ENCODE results near the gene OR5H1. TPM values are rescaled to one million over a fixed set of nuclear protein-coding genes. Genes with fewer than 3 reads are reported as not detected.

OR5H1 gene
- not detected in 3 replicates for total RNA-seq
- long read RNA-seq = 0 reads

DNA sequence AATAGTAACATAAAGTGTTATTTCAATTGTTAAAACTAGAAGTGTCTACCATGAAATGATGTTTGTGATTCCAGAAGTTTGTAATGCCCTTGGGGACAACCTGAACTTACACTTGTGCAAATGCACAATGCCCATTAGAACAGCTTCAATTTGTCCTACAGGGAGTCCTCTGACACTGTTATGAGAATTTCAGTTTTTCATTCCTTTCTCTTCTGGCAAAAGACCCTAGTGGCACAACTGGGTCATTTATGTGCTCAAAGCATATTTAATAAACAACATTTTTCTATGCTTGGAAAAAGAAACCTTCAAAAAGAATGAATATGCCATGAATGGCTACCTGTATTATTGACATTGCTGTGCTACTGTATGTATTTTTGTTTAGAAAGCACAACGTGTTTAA, at the start of gene OR5H1:
Gene OR5H1, plus strand, starts transcription at position 301 of the 400 bp plus-strand sequence. CDS start 1,977 bp downstream, outside the sequence.
- TF ChIP-seq, protein P1, sequence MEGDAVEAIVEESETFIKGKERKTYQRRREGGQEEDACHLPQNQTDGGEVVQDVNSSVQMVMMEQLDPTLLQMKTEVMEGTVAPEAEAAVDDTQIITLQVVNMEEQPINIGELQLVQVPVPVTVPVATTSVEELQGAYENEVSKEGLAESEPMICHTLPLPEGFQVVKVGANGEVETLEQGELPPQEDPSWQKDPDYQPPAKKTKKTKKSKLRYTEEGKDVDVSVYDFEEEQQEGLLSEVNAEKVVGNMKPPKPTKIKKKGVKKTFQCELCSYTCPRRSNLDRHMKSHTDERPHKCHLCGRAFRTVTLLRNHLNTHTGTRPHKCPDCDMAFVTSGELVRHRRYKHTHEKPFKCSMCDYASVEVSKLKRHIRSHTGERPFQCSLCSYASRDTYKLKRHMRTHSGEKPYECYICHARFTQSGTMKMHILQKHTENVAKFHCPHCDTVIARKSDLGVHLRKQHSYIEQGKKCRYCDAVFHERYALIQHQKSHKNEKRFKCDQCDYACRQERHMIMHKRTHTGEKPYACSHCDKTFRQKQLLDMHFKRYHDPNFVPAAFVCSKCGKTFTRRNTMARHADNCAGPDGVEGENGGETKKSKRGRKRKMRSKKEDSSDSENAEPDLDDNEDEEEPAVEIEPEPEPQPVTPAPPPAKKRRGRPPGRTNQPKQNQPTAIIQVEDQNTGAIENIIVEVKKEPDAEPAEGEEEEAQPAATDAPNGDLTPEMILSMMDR (IDR thresholded peaks at IDR 0.05) = no peak
- Mint-ChIP-seq H3K27ac (ENCODE audit: unreplicated experiment) (no peak within 1 kb of the TSS), H3K9me3 (ENCODE audit: low read depth) (no peaks in the 10 kb centered on the region), H3K27me3 (ENCODE audit: low read depth) (peaks cover 3% of the 10 kb centered on the region), H3K36me3 (ENCODE audit: low read depth) (no peaks in the 10 kb centered on the region), H3K4me1 (ENCODE audit: low read depth) (no peaks in the 10 kb centered on the region), H3K4me3 (ENCODE audit: unreplicated experiment) (no peak within 1 kb of the TSS)
- no peak for DNase-seq (ENCODE audit: low spot score)

GRCh38 chr3:98086873-98087272, 43.6 kb upstream of the OR5H1 start, which contains the start of gene OR5AC2:
OR5AC2 (plus strand) TSS chr3:98087173; CDS start chr3:98087173, 0 bp downstream.
- no peaks in the 10 kb centered on the region for H3K36me3 Mint-ChIP-seq (ENCODE audit: low read depth)
- H3K4me1 Mint-ChIP-seq (ENCODE audit: low read depth) = no peaks in the 10 kb centered on the region
- TF ChIP-seq, protein P1 (IDR thresholded peaks at IDR 0.05) = no peak
- H3K27me3 Mint-ChIP-seq (ENCODE audit: low read depth) = peaks cover 7% of the 10 kb centered on the region
- H3K27ac Mint-ChIP-seq (ENCODE audit: unreplicated experiment) = no peak within 1 kb of the TSS
- DNase-seq (ENCODE audit: low spot score) = no peak
- no peak within 1 kb of the TSS for H3K4me3 Mint-ChIP-seq (ENCODE audit: unreplicated experiment)
- no peaks in the 10 kb centered on the region for H3K9me3 Mint-ChIP-seq (ENCODE audit: low read depth)

DNA sequence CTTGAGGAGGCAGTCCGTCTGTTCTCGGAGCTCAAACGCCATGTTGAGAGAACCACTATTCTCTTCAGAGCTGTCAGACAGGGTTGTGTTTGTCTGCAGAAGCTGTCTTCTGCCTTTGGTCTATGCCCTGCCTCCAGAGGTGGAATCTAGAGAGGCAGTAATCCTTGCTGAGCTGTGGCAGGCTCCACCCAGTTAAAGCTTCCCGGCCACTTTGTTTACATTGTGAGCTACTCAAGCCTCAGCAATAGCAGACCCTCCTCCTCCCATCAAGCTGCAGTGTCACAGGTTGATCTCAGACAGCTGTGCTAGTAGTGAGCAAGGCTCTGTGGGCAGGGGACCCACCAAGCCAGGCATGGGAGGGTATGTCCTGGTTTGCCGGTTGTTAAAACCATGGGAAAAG, 34.6 kb upstream of the OR5H1 start:
- DNase-seq (ENCODE audit: low spot score) = no peak
- no peaks in the 10 kb centered on the region for H3K36me3 Mint-ChIP-seq (ENCODE audit: low read depth)
- peaks cover 12% of the 10 kb centered on the region for H3K9me3 Mint-ChIP-seq (ENCODE audit: low read depth)
- TF ChIP-seq, protein P1 (IDR thresholded peaks at IDR 0.05) = no peak
- H3K4me3 Mint-ChIP-seq (ENCODE audit: unreplicated experiment) = no peak overlapping the region
- H3K27ac Mint-ChIP-seq (ENCODE audit: unreplicated experiment) = no peak overlapping the region
- H3K4me1 Mint-ChIP-seq (ENCODE audit: low read depth) = no peaks in the 10 kb centered on the region
- peaks cover 3% of the 10 kb centered on the region for H3K27me3 Mint-ChIP-seq (ENCODE audit: low read depth)

- no peak for DNase-seq (ENCODE audit: low spot score)
- Mint-ChIP-seq H3K9me3 (ENCODE audit: low read depth) (peaks cover 7% of the 10 kb centered on the region), H3K27ac (ENCODE audit: unreplicated experiment) (no peak overlapping the region), H3K36me3 (ENCODE audit: low read depth) (no peaks in the 10 kb centered on the region), H3K4me1 (ENCODE audit: low read depth) (no peaks in the 10 kb centered on the region), H3K27me3 (ENCODE audit: low read depth) (no peaks in the 10 kb centered on the region), H3K4me3 (ENCODE audit: unreplicated experiment) (no peak overlapping the region)
- TF ChIP-seq, protein P1 (IDR thresholded peaks at IDR 0.05) = no peak
Measured at GRCh38 chr3:98099848-98100247, 30.7 kb upstream of the OR5H1 start.

GRCh38 chr3:98108162-98108561, 22.4 kb upstream of the OR5H1 start:
- H3K9me3 Mint-ChIP-seq (ENCODE audit: low read depth) = no peaks in the 10 kb centered on the region

More at GRCh38 chr3:98108162-98108561, 22.4 kb upstream of the OR5H1 start:
- TF ChIP-seq, protein P1 (IDR thresholded peaks at IDR 0.05) = no peak
- DNase-seq (ENCODE audit: low spot score) = no peak
- Mint-ChIP-seq H3K4me3 (ENCODE audit: unreplicated experiment) (no peak overlapping the region), H3K4me1 (ENCODE audit: low read depth) (no peaks in the 10 kb centered on the region), H3K36me3 (ENCODE audit: low read depth) (no peaks in the 10 kb centered on the region), H3K27me3 (ENCODE audit: low read depth) (peaks cover 9% of the 10 kb centered on the region), H3K27ac (ENCODE audit: unreplicated experiment) (no peak overlapping the region)
